Gastrocnemius medialis (tissue), 4 donors: ENCODE data around the gene ABCC12. TPM values are rescaled to one million over a fixed set of nuclear protein-coding genes. Genes with fewer than 3 reads are reported as not detected.

Experiments used
- ATAC-seq, 2 donors: fragments of 150-250 bp; one replicate each; pipeline ENCODE4 v1.9.1; 2016
- DNase-seq, 2 donors: peaks; one replicate each; pipeline ENCODE4 v3.0.0-alpha.2; 2019
- H3K27ac ChIP-seq, 4 donors: fragments of 200-600 bp; sonication (generic); 1 replicate in 1 of 4; 2 replicates in 3 of 4; pipeline ENCODE4 v1.5.1; 2016 to 2018; ENCODE audit warnings: mild to moderate bottlenecking in 2 of 4, moderate library complexity in 1 of 4
- H3K27me3 ChIP-seq, 3 donors: fragments of 200-600 bp; sonication (generic) in 2 of 3; 1 replicate in 1 of 3; 2 replicates in 2 of 3; pipeline versions ENCODE4 v1.5.1 to v1.6.0; 2016 to 2019; ENCODE audit warnings: mild to moderate bottlenecking in 1 of 3, moderate library complexity in 1 of 3
- H3K36me3 ChIP-seq, 2 donors: fragments of 200-600 bp; sonication (generic) in 1 of 2; one replicate each; pipeline ENCODE4 v1.5.1; 2017 to 2018
- H3K4me1 ChIP-seq, 2 donors: fragments of 200-600 bp; sonication (generic) in 1 of 2; one replicate each; pipeline ENCODE4 v1.5.1; 2016 to 2017; ENCODE audit warnings: mild to moderate bottlenecking in 2 of 2
- H3K4me3 ChIP-seq, 4 donors: fragments of 200-600 bp; sonication (generic) in 3 of 4; 1 replicate in 1 of 4; 2 replicates in 3 of 4; pipeline ENCODE4 v1.5.1; 2016 to 2019; ENCODE audit warnings: mild to moderate bottlenecking in 2 of 4
- H3K9me3 ChIP-seq, 3 donors: fragments of 200-600 bp; sonication (generic) in 2 of 3; 1 replicate in 1 of 3; 2 replicates in 2 of 3; pipeline ENCODE4 v1.5.1; 2016 to 2019
- POLR2A ChIP-seq, 2 donors: fragments of 450-650 bp; IDR thresholded peaks; one replicate each; pipeline ENCODE4 v1.6.1; 2017; ENCODE audit warnings: antibody characterized with exemption in 2 of 2, mild to moderate bottlenecking in 2 of 2, moderate library complexity in 2 of 2
- in situ Hi-C, 4 donors: fragments of 200-750 bp; cut with MboI; loops; one replicate each; pipeline versions ENCODE4 v1.15.0 to v1.8.0; 2017; ENCODE audit warnings: low sequenced_read_pairs in 4 of 4
- intact Hi-C: fragments of 100-400 bp; cut with DNase I; formaldehyde crosslinking; loops from one replicate; pipeline ENCODE4 v1.15.1; 2023; ENCODE audit warnings: low total_unique reads
- total RNA-seq, 4 donors: library from RNA; depleted of rRNA; stranded (reverse); fragments of >200 nt; gene quantifications; one replicate each; pipeline versions ENCODE4 v1.1.0 to v1.2.3, GENCODE V29; 2016
- TF ChIP-seq, protein P1 (sequence below), 5 experiments: fragments of 450-650 bp in 3 of 5; fragments of 200-600 bp in 2 of 5; sonication (generic) in 2 of 5; IDR thresholded peaks in 4 of 5; conservative IDR thresholded peaks in 1 of 5; 1 replicate in 4 of 5; 2 replicates in 1 of 5; pipeline ENCODE4 v1.5.1; 2016 to 2019; ENCODE audit warnings: antibody characterized with exemption in 5 of 5, mild to moderate bottlenecking in 3 of 5, moderate library complexity in 3 of 5

The ABCC12 gene
- total RNA-seq, 4 donors from 2014 or later = 0.15 to 0.40 (median 0.16) TPM; not detected in 1

DNA sequence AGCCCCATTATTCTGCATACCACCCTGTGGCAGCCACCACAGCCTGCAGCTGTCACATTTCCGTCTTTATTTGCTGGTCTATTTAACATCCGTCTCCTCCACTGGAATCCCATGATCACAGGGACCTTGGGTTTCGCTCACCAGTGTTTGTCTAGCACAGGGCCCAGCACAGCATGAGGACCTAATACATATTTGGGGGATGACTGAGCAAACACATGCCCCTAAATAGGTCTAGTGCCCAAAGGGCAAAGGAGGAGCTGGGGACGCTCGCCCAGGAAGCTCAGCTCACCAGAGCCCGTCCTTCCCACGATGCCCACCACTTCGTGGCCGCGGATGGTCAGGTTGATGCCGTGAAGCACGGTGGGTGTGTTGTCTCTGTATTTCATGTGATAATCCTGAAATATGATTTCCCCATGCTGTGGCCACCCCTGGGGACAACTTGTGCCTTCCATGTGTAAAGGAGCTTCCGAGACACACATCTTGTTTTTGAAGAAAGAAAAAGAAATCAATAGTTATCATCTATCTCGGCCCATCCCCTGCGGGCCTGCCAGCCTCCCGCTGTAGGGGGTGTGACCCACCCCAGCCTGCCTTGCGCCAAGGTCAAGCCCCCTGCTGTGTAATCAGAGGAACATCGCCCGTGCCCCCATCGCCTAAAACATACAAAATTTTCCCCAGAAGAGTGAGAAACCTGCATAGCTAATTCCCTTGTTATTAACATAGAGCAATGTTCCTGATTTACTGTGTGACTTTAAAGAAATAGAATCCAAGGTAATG lies 21.0 kb upstream of the ABCC12 start:
- Histone ChIP-seq H3K4me3 (no peak overlapping the region), H3K4me1 (no peaks in the 10 kb centered on the region), H3K9me3 (no peaks in the 10 kb centered on the region), H3K27ac (no peak overlapping the region), H3K36me3 (no peaks in the 10 kb centered on the region), H3K27me3 (no peaks in the 10 kb centered on the region)
- intact Hi-C loops = no loop called here
- ATAC-seq (no peak), DNase-seq (no peak)
- no peak for TF ChIP-seq POLR2A (IDR thresholded peaks at IDR 0.05)
- TF ChIP-seq, protein P1, sequence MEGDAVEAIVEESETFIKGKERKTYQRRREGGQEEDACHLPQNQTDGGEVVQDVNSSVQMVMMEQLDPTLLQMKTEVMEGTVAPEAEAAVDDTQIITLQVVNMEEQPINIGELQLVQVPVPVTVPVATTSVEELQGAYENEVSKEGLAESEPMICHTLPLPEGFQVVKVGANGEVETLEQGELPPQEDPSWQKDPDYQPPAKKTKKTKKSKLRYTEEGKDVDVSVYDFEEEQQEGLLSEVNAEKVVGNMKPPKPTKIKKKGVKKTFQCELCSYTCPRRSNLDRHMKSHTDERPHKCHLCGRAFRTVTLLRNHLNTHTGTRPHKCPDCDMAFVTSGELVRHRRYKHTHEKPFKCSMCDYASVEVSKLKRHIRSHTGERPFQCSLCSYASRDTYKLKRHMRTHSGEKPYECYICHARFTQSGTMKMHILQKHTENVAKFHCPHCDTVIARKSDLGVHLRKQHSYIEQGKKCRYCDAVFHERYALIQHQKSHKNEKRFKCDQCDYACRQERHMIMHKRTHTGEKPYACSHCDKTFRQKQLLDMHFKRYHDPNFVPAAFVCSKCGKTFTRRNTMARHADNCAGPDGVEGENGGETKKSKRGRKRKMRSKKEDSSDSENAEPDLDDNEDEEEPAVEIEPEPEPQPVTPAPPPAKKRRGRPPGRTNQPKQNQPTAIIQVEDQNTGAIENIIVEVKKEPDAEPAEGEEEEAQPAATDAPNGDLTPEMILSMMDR (IDR thresholded peaks at IDR 0.05 in 4 of 5, conservative IDR thresholded peaks at IDR 0.05 in 1 of 5) = no peak
- in situ Hi-C loops = no loop called here

DNA sequence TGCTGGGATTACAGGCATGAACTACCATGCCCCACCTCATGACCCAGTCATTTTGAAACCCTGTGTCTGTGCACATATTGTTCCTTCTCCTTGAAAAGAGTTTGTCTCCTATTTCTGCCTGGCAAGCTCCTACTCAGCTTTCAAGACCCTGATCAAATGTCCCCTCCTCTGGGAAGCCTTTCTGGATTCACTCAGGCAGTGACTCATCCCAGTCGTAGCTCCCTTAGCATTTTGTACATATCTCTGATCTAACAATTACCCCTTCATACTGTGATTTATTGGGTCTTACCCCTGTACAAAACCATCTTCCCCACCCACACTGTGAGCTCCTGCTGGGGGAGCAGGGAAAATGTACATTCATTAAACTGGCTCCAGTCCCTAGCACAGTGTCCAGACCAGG lies 18.1 kb upstream of the ABCC12 start:
- H3K27me3 ChIP-seq = no peaks in the 10 kb centered on the region
- no peak overlapping the region for H3K4me3 ChIP-seq
- H3K4me1 ChIP-seq = no peaks in the 10 kb centered on the region
- H3K9me3 ChIP-seq = no peaks in the 10 kb centered on the region
- no peaks in the 10 kb centered on the region for H3K36me3 ChIP-seq
- in situ Hi-C loops (loop anchor here in 2 of 4 donors (25.0 kb wide), 2 partner anchors 712 to 1037 kb away; partner anchors contain the start of genes ITFG1 (in 1 of the 2), NETO2 (in 1 of the 2) and PHKB (in 1 of the 2)), intact Hi-C loops (no loop called here)
- DNase-seq = no peak
- H3K27ac ChIP-seq = no peak overlapping the region
- ATAC-seq = no peak
- no peak for TF ChIP-seq POLR2A (IDR thresholded peaks at IDR 0.05)
- TF ChIP-seq, protein P1 (IDR thresholded peaks at IDR 0.05 in 4 of 5, conservative IDR thresholded peaks at IDR 0.05 in 1 of 5) = no peak

DNA sequence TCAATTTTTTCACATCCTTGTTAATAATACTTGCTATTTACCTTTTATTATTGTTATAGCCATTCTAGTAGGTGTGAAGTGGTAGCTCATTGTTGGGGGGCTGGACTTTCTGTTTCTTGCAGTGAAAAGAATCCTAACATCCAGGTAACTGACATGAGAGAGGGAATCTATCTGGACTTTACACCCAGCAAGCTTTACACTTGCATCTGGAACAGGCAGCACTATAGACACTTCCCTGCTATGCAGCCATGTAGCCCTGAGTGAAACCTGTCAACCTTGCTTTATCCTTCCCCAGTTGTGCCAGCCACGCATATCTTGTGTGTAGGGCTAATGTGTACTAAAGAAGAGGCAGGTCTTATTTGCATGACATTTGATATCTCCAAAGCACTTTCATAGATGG lies 16.9 kb upstream of the ABCC12 start:
- Histone ChIP-seq H3K27ac (no peak overlapping the region), H3K27me3 (no peaks in the 10 kb centered on the region), H3K9me3 (no peaks in the 10 kb centered on the region), H3K4me3 (no peak overlapping the region), H3K4me1 (no peaks in the 10 kb centered on the region), H3K36me3 (no peaks in the 10 kb centered on the region)
- DNase-seq (no peak), ATAC-seq (no peak)
- no peak for TF ChIP-seq POLR2A (IDR thresholded peaks at IDR 0.05)
- TF ChIP-seq, protein P1 (IDR thresholded peaks at IDR 0.05 in 4 of 5, conservative IDR thresholded peaks at IDR 0.05 in 1 of 5) = no peak
- in situ Hi-C loops = loop anchor here in 2 of 4 donors (25.0 kb wide), 2 partner anchors 710 to 1035 kb away; partner anchors contain the start of genes ITFG1 (in 1 of the 2), NETO2 (in 1 of the 2) and PHKB (in 1 of the 2)
- intact Hi-C loops = no loop called here

DNA sequence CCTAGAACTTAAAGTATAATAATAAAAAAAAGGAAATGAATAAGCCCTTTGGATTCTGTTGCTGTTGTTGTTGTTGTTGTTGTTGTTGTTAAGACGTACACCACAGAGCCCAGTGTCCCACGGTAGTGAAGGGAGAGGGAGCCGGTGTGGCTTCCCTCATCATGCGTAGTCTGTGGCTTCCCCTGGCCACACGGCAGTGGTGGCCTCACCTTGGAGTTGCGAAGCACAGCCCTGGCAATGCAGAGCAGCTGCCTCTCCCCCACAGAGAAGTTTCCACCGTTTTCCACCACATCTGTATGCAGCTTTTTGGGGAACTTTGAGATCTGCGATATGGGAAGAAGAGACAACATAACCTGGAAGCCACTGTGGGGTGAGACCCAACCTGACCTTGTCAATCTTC lies 14.1 kb upstream of the ABCC12 start:
- TF ChIP-seq, protein P1 (IDR thresholded peaks at IDR 0.05 in 4 of 5, conservative IDR thresholded peaks at IDR 0.05 in 1 of 5) = no peak
- no peak for TF ChIP-seq POLR2A (IDR thresholded peaks at IDR 0.05)

More for the DNA sequence above, 14.1 kb upstream of the ABCC12 start:
- no peak overlapping the region for H3K4me3 ChIP-seq
- in situ Hi-C loops (loop anchor here in 3 of 4 donors (10.0 to 25.0 kb wide), 6 partner anchors 708 to 1135 kb away; partner anchors contain the start of genes NETO2 (in 2 of the 3), ITFG1 (in 1 of the 3) and PHKB (in 1 of the 3)), intact Hi-C loops (loop anchor here (10.0 kb wide), 2 partner anchors 915 to 1225 kb away; no protein-coding TSS in a partner anchor)
- H3K4me1 ChIP-seq = peaks cover 0 to 2% of the 10 kb centered on the region in 2 donors
- no peak for DNase-seq
- H3K36me3 ChIP-seq = no peaks in the 10 kb centered on the region
- H3K9me3 ChIP-seq = no peaks in the 10 kb centered on the region
- no peak for ATAC-seq
- no peaks in the 10 kb centered on the region for H3K27me3 ChIP-seq
- no peak overlapping the region for H3K27ac ChIP-seq
